ENCODE results near the gene PLIN3.
A peak's percentile ranks its signal among the peaks of the same experiment; 100 is the strongest.
"Not testable (repeated sequence)": the region's sequence is repeated elsewhere in the genome, so short reads cannot be mapped to it uniquely, and the experiment has no call there.

The PLIN3 gene, protein sequence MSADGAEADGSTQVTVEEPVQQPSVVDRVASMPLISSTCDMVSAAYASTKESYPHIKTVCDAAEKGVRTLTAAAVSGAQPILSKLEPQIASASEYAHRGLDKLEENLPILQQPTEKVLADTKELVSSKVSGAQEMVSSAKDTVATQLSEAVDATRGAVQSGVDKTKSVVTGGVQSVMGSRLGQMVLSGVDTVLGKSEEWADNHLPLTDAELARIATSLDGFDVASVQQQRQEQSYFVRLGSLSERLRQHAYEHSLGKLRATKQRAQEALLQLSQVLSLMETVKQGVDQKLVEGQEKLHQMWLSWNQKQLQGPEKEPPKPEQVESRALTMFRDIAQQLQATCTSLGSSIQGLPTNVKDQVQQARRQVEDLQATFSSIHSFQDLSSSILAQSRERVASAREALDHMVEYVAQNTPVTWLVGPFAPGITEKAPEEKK

DNA sequence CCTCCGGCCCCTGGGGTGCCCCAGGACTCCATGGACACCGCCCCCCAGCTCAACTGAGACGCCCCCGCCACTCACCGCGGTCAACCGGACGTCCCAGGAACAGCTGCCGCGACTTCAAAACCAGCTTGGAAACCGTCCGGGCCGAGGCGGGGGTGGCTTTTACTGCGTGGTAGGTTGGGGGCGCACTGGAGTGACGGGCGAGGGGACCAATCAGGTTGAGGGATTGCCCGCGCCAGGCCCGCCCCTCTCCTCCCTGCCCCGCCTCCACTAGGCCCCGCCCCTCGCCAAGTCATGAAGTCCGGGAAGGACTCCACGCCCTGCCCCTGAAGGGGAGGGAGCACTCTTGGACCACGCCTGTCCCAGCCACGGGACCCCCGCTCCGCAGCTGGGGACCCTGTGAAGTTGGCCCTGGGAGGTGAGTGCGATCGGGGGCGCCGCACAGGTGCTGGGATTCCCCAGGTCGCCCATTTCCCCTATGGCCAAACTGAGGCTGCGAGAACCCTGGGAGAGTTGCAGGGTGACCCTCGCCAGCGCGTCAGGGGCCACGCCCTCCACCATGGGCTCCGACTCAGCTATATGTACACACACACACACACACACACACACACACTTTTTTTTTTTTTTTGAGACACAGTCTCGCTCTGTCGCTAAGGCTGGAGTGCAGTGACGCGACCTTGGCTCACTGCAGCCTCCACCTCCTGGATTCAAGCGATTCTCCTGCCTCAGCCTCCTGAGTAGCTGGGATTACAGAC, at the start of gene PLIN3:
Gene PLIN3 (minus strand): TSS at position 134 of the 752 bp plus-strand sequence. CDS start 6,273 bp downstream, outside the sequence.
- DNase-seq = no peak

DNA sequence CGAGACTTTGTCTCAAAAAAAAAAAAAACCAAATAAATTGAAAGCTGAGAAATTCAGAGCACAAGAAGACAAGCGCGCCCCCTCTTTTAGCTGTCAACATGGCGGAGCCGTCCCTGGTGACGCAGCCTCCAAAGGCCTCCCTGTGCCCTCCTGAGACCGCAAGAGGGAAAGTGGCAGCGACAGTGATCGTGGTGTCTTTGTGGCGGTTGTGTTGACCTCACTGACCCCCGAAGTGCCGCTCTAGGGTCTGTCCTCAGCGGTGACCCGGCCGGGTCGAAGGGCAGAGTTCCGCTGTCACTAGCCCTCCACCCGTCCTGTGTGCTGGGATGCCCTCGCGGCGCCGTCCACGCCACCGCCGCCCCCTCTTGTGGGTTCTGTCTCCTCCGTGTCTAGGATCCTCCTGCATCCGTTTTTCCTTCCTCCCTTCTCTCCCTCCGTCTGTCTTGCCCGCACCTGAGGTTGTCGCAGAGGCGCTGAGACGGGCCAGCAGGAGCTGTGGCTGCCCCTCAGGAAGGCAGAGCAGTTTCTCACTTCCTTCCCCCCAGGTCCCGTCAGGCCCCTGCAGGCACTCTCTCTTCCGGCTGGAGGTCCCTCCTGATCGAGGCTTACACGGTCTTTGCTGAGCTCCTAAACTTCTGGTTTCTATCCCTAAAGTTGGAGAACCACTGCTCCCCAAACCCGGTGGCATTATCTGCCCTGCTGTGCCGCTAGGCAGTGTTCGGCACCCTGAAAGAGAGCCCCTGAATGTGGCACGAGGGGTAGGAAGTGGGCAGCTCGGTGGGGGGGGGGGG, 49.0 kb upstream of the PLIN3 start:
- DNase-seq = no peak

DNA sequence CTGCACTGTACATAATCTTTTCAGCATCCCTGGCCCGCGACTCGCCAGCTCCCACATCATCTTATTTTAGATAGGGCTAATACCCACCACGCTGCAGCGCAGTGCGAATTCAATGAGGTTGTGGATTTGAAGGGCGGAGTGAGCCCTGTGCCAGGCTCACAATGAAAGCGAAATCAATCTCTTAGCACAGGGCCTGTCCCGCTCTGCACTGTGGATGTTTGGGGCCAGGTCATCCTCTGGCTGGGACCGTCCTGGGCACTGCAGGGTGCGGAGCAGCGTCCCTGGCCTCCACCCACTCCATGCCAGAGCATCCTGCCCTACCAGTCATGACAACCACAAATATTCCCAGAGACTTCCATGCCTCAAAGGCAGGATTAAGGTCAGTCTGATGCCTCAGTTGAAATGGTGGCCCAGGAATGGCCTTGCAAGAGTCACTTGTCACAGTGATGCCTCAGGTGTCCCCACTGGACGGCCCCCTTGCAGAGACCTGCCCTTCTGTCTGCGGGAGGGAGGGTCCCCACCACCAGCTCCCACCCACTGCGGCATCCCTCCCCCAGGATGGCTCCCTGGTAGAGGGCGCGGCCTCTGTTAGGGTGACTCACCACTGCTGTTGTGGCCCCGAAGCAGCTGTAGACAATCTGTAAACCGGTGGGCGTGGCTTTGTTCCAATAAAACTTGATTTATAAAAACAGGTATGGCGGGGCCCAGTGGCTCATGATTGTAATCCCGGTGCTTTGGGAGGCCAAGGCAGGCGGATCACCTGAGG, 47.5 kb upstream of the PLIN3 start:
- no peak for DNase-seq

DNA sequence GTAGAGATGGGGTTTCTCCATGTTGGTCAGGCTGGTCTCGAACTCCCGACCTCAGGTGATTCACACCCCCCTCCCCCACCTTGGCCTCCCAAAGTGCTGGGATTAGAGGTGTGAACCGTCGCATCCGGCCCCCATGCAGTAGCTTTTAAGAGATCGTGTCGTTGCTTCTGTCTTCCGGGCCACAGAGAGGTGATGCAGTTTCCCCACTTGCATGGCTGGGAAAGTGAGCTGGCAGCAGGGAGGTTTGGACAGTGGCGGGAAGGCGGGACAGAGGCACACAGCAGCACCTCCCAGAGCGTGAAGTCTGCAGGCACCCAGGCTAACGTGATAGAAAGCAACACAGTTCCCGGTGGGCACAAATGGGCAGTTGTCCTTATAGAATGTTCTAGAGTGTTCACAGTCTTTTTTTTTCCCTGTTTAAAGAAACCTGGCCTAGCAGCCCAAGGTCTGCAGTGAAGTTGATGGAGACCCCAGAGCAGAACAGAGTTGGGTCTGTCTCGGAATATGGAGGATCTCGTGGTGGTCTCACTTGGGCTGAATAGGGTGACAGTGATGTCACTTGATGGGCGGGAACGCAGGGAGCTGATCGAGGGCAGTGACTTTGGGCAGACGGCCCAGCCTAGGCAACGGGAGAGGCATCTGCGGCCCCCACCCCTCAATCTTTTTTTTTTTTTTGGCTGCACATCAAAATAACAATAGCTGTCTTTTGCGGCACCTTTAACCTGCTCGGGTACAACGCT, 46.7 kb upstream of the PLIN3 start:
- no peak for DNase-seq

DNA sequence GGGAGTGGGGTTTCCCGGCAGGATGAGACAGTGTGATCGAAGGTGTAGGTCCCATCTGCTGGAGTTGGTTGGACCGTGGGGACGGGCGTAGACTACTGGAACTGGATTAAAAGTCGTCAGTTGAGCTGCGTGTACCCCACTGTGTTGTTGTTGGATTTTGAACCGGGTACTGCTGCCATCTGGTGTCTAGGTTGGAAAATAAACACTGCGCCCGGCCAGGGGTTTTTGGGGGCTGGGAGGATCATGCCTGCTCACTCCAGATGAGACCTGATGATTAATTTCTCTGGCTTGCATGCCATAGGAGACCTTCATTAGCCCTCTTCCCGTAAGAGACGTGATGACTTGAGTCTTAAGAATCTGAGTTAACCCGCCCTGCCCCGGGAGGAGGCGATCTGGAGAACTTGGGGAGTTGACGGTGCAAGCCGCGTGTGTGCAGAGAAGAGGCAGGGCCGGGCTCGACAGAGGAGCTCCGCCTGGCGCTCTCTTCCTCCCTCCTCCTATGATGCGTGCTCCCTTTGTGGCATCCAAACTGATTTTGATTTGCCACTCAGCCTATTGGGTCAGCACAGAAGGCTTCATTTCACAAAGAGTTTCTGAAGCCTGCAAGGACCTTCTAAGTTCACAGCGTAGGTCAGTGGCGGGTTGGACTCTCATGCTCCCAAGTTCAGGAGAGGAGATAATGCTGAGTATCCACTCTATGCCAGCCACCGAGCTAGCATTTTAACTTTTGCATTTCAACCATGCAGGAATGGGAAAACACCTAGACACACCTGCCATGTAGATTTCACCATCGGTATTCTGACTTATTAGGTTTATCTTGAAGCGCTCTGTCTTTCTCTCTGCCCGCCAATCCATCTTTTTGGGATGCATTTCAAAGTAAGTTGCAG, 44.6 kb upstream of the PLIN3 start:
- DNase-seq = peak; percentile 21

DNA sequence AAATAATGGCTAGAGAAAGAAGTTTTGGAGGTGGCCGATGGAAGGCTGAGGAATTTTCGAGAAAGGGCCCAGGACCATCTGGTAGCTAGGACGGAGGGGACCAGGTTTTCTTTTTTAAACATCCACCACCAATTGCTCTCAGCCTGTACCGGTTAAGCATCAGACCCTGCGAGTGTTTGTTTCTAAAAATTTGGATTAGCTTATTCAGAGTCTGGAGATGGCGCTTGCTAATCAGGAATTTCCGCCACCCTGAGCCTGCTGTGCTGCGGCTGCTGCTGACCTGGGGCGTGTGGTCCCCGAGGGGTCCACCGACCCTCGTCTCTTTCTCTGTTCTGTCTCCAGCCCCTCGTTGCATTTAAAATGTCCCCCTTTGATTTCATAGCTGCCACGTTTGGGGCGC, 43.8 kb upstream of the PLIN3 start:
- DNase-seq = no peak

DNA sequence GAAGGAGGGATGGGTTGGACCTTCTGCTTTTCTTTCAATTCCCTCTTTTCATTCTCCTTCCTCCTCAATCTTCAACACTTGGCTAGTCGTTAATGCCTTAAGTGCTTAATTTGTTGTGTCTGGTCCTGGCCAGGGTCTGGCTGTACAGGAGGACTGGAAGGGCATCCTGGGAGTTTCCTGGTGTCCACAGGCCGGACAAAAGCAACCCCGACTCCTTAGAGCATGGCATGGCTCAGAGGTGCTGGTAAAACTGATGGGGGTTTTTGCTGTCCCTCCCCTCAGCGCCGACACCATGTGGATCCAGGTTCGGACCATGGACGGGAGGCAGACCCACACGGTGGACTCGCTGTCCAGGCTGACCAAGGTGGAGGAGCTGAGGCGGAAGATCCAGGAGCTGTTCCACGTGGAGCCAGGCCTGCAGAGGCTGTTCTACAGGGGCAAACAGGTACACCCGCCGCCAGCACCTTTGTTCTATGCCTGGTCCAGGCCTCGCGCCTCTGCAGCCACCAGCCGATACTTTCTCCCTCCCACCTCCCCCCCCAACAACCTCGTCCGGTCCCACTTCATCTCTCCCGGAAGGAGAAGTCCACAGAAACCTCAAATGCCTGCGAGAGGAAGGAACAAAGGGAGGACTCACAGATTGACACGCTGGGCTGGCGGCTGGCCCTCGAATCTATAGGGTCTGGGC, 43.3 kb upstream of the PLIN3 start:
- no peak for DNase-seq

DNA sequence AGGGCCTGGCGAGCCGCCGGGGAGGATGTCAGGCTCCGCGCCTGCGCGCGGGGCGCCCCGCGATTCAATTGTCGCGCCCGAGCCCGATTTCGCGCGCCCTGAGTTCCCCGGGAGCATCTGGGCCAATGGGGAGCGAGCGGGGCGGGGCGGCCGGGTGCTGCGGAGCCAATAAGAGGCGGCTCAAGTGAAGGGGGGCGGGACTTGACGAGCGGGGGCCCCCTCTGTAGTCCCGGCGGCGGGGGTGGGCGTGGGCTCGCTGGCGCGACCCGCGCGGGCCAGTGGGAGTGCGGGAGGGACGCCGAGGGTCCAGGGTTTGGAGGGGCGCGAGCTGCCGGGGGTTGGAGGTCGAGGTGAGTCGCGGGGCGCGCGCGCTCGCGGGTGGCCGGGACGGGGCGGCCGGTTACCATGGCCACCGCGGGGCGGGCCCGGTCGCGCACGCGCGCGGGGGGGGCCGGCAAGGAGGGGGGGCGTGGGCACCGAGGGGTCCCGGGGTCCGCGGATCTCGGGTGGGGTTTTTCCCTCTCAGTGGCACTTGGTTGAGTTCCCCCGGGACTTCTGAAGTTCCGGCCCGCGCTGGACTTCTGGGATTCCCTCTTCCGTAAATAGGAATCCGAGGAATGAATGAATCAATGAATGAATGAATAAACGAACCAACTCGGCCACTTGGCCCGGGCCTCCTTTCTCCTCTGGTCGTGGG, 42.6 kb upstream of the PLIN3 start:
- peak; percentile 92 for DNase-seq

DNA sequence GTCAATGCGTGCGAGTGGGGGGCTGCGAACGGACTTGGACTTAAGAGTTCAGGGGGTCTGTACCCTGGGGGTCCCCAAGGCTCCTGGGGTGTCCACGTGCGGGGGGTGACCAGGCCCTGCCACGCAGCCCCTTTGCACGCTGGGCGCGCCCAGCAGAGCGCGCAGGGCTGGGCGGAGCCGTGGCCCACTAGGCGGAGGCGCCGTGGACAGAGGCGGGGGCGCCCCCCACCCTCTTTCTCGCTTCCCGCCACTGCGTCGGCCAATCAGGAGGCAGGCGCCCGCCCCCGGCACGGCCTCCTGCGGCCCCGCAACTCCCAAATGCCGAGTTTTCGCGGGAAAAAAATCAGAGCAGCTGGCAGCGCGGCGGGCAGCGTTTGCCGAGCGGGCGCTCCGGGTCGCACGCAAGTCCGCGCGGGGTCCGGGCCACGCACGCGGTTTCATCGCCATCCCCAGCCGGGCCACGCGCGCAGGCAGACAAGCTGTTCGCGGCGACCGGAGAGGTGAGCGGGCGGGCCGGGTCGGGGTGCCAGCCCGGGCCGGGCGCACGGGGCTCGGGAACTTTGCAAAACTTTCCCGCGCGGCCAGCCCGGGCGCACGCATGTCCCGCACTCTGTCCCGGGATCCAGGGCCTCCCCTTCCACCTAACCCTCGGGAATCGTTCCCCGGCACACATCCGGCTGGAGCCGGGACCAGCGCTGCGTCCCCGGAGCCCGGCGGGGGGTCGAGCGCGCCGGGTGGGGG, 41.9 kb upstream of the PLIN3 start, which contains the start of gene UHRF1:
Gene UHRF1 (plus strand): TSS at position 346 of the 741 bp plus-strand sequence. CDS start 1,385 bp downstream, outside the sequence.
- DNase-seq = peak; percentile 59

DNA sequence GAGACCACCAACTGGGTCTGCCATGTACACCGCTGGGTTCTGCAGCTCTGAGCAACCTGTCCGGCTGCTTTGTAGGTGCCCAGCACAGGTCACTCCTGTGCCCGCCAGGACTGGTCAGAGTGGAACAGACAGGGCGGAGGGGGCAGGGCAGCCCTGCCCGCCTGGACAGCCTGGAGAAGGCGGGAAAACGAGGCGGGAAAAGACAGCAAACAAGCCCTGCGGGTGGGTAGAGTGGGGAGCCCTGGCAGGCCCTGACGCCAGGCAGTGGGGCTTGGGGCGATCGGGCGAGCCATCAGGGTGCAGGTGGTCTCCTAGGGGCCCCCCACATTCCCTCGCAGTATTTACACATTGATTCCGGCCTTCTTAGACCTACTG, 41.3 kb upstream of the PLIN3 start:
- no peak for DNase-seq

DNA sequence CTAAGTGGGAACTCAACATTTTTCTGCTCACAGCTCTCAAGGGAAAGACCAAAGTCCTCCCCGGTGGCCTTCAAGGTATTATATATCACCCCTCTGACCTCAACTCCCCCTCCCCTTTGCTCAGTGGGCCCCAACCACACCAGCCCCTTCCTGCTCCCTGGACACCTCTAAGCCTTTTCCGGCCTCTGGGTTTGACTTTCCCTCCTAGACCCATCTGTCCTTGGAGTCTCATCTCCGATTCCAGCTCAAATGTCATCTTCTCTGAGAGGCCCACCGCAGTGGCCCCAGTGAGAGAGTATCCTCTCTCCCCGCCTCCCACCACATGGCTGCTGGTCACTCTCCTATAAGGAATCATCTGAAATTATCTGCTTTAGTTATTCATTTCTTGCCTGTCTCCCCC, 40.9 kb upstream of the PLIN3 start:
- DNase-seq = no peak

DNA sequence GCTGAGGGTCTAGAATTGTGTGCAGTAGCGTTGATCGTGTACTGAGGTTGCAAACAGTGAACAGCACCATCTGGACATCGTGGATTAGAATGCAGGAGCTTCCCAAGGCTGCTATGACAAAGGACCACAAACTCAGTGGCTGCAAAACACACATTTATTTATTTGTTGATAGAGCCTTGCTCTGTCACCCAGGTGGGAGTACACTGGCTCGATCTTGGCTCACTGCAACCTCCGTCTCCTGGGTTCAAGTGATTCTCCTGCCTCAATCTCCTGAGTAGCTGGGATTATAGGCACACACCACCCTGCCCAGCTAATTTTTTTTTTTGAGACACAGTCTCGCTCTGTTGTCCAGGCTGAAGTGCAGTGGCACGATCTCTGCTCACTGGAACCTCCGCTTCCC, 39.5 kb upstream of the PLIN3 start:
- no peak for DNase-seq

DNA sequence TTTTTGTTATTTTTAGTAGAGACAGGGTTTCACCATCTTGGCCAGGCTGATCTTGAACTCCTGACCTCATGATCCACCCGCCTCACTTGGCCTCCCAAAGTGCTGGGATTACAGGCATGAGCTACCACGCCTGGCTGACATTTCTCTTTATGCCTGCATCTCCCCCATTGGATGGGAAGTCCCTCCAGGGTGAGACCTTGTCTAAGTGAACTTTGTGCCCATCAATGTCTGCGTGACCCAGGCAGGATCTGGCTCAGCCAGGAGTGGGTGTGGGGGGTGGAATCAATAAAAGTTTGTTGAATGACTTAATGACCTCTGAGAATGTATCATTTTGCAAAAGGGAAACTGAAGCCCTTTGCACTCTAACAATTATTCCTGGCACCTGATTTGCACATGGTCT, 37.0 kb upstream of the PLIN3 start:
- DNase-seq = no peak

DNA sequence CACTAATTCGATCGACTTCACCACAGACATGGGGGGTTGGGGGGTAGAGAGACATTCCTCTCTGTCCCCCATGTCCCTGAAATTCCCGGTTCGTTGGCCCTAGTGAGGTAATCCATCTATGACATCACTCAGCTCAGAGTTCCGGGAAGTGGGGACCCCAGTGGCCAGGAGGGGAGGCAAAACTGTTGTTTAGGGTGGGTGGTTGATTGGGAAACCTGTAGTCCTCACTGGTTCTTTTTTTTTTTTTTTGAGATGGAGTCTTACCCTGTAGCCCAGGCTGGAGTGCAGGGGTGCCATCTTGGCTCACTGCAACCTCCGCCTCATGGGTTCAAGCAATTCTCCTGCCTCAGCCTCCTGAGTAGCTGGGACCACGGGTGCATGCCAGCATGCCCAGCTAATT, 35.3 kb upstream of the PLIN3 start, which contains the start of gene ARRDC5:
Gene ARRDC5 (minus strand): TSS at position 101 of the 400 bp plus-strand sequence. CDS start 71 bp downstream, at position 30.
- no peak for DNase-seq

DNA sequence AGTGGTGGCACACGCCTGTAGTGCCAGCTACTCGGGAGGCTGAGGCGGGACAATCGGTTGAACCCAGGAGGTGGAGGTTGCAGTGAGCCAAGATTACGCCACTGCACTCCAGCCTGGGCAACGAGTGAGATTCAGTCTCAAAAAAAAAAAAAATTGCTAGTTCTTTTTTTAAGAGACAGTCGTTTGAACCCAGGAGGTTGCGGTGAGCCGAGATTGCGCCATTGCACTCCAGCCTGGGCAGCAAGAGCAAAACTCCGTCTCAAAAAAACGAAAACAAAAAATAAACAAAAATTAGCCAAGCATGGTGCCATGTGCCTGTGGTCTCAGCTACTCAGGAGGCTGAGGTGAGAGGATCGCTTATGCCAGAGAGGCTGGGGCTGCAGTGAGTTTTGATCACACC, 33.4 kb upstream of the PLIN3 start:
- DNase-seq = not testable (repeated sequence)

DNA sequence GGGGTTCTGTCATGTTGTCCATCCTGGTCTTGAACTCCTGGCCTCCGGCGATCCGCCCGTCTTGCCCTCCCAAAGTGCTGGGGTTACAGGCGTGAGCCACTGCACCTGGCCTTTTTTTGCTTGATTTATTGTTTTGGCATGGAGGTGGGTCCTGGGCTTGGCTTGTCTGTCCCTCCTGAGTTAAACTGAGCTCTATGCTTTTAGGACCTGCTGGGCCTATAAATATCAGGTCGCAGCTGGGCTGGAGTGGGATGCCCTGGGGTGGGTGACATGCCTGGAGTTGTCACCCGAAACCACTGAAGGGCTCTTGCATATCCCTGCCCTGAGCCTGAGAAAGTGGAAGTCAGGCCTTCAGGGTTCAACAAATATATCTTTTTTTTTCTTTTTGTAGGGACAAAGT, 29.7 kb upstream of the PLIN3 start:
- DNase-seq = no peak

DNA sequence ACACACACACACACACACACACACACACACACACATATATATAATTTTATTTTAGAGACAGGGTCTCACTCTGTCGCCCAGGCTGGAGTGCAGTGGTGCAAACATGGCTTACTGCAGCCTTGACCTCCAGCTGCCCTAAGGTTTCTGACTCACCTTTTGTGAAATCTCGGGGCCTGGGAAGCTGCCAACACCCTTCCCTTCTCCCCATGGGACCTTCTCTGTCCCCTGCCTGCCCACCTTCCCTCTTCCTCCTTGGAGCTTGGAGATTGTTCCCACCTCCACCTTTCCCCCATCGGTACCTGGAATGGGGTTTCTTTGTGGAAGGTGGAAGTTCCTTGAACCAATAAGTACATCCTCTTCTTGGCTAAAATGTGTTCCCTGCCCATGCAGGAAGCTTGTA, 28.9 kb upstream of the PLIN3 start:
- no peak for DNase-seq

DNA sequence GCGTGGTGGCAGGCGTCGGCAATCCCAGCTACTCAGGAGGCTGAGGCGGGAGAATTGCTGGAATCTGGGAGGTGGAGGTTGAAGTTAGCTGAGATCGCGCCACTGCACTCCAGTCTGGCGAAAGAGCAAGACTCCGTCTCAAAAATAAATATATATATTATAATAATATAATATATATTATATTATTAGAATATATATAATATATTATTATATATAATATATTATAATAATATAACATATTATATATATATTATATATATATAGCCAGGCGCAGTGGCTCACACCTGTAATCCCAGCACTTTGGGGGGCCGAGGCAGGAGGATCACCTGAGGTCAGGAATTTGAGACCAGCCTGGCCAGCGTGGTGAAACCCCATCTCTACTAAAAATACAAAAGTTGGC, 25.5 kb upstream of the PLIN3 start:
- DNase-seq = not testable (repeated sequence)

DNA sequence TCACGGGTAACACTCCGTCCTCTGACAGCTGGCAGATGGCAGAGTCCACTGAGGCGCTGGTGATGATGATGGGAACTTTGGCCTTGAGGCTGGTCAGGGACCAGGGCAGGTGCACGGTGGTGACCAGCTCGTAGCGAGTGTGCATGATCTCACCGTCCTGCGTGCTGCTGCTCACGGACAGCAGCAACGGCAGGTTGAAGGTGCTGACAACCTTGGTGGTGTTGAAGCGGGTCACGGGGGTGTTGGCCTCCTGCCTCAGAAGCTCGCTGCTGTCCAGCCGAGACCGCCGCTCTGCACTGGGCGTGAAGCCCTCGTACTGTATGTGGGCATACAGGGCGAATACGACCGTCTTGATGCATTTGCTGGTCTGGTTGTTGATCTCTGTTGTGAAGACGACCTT, 23.6 kb upstream of the PLIN3 start:
- no peak for DNase-seq

Measured in NCI-H1105 treated with DMSO at 0.1 percent for 48 hours (cell line).